Cardiac muscle cell (in vitro differentiated cells and primary cell): ENCODE measurements around the gene TOP2B. TPM values are rescaled to one million over a fixed set of nuclear protein-coding genes. Genes with fewer than 3 reads are reported as not detected.
A peak's percentile ranks its signal among the peaks of the same experiment; 100 is the strongest.

Source experiments
- DNase-seq, 2 donors: peaks; one replicate each; pipeline versions ENCODE4 v3.0.0 to v3.0.0-alpha.2; 2010 to 2017; ENCODE audit warnings: low read depth in 1 of 2, low spot score in 1 of 2
- H3K27ac ChIP-seq: fragments of 200-600 bp; sonication (generic); 2 replicates; pipeline ENCODE4 v1.5.1; 2016
- H3K27me3 ChIP-seq: fragments of 200-600 bp; sonication (generic); 2 replicates; pipeline ENCODE4 v1.6.0; 2016; ENCODE audit warnings: control low read depth
- H3K36me3 ChIP-seq: fragments of 200-600 bp; sonication (generic); 2 replicates; pipeline ENCODE4 v1.5.1; 2016; ENCODE audit warnings: control low read depth
- H3K4me1 ChIP-seq: fragments of 200-600 bp; sonication (generic); 2 replicates; pipeline ENCODE4 v1.8.1; 2017; ENCODE audit warnings: low read depth, mild to moderate bottlenecking, mixed run types
- H3K4me3 ChIP-seq: fragments of 200-600 bp; sonication (generic); 2 replicates; pipeline ENCODE4 v1.5.1; 2016; ENCODE audit warnings: mild to moderate bottlenecking
- H3K9me3 ChIP-seq: fragments of 200-600 bp; sonication (generic); 2 replicates; pipeline ENCODE4 v1.5.1; 2017; ENCODE audit warnings: low read depth, mild to moderate bottlenecking, control low read depth
- CTCF ChIP-seq: IDR thresholded peaks from 2 replicates; pipeline ENCODE4 v1.5.1; 2012; ENCODE audit warnings: low read depth, mild to moderate bottlenecking, low read length
- polyA plus RNA-seq: library from polyadenylated mRNA; unstranded; fragments of >200 nt; fragmentation: Nextera tagmentation; extraction: Ambion mirVana; gene quantifications from 2 replicates; pipeline ENCODE4 v1.2.1, GENCODE V29; 2016
- total RNA-seq: library from RNA; depleted of rRNA; stranded (reverse); fragments of >200 nt; gene quantifications from 2 replicates; pipeline ENCODE4 v1.2.3, GENCODE V29; 2016

TOP2B gene
- total and polyA plus RNA-seq, 2 experiments from 2014 or later = 108 to 119 TPM

- TF ChIP-seq CTCF = no peak
- Histone ChIP-seq H3K9me3 (no peaks in the 10 kb centered on the region), H3K27me3 (no peaks in the 10 kb centered on the region), H3K4me1 (peaks cover 17% of the 10 kb centered on the region), H3K27ac (peak overlapping the region; percentile 43), H3K4me3 (no peak overlapping the region), H3K36me3 (peaks cover 9% of the 10 kb centered on the region)
- no peak for DNase-seq
Observed at GRCh38 chr3:25567388-25567787, 97.3 kb downstream of the TOP2B start.

DNA sequence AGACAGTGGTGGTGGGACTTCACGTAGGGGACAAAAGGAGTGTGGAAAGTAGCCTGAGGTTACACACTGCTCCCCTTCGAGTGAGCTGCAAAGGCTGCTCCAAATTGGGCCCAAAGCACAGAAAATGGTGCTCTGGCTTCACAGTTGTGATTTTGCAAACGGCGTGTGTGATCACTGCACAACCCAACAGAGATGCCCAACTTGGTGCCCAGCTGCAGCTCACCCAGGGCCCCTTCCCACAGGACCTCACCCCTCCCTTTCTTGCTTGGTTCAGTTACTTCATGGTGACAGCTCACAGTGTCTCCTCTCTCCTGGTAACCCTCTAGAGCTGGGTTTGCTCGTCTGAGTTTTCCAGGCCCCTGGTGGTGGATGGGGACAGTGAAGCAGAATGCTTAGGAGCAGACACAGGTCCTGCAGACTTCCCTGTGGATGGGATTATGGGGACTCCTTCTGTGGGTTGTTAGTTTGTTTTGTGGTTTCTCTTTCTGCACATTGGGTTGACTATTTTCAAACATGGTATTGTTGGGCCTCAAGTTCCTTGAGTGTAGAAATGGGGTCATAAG lies 98.3 kb downstream of the TOP2B start:
- TF ChIP-seq CTCF = no peak

GRCh38 chr3:25565807-25566206 lies 98.9 kb downstream of the TOP2B start:
- Histone ChIP-seq H3K9me3 (no peaks in the 10 kb centered on the region), H3K27me3 (no peaks in the 10 kb centered on the region), H3K4me1 (peaks cover 28% of the 10 kb centered on the region), H3K4me3 (no peak overlapping the region), H3K27ac (no peak overlapping the region), H3K36me3 (peaks cover 3% of the 10 kb centered on the region)
- TF ChIP-seq CTCF = no peak
- DNase-seq = no peak

More for the DNA sequence above, 98.3 kb downstream of the TOP2B start:
- no peaks in the 10 kb centered on the region for H3K27me3 ChIP-seq
- H3K9me3 ChIP-seq = no peaks in the 10 kb centered on the region
- peaks cover 3% of the 10 kb centered on the region for H3K36me3 ChIP-seq
- H3K27ac ChIP-seq = peak overlapping the region; percentile 43
- peaks cover 25% of the 10 kb centered on the region for H3K4me1 ChIP-seq
- H3K4me3 ChIP-seq = no peak overlapping the region
- DNase-seq = no peak

DNA sequence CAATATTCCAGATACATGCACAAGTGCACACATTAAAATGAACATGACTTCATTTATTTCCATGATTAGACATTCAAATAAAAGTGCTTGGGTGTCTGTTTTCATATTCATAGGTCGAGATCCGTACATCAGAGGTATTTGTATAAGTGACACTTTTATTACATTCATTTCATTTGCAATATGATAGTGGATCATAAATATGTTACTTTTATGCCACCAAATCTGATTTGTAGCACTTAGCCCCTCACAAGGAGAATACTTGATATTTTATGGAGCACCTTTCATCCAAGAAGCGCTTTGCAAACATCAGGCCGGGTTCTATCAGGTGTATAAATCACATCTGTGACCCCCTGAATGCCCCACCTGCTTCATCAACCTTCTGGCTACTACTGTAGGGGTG lies 100.6 kb downstream of the TOP2B start:
- Histone ChIP-seq H3K36me3 (peaks cover 3% of the 10 kb centered on the region), H3K9me3 (no peaks in the 10 kb centered on the region), H3K27me3 (no peaks in the 10 kb centered on the region), H3K4me1 (peaks cover 23% of the 10 kb centered on the region), H3K4me3 (no peak overlapping the region), H3K27ac (no peak overlapping the region)
- DNase-seq = no peak
- no peak for TF ChIP-seq CTCF

DNA sequence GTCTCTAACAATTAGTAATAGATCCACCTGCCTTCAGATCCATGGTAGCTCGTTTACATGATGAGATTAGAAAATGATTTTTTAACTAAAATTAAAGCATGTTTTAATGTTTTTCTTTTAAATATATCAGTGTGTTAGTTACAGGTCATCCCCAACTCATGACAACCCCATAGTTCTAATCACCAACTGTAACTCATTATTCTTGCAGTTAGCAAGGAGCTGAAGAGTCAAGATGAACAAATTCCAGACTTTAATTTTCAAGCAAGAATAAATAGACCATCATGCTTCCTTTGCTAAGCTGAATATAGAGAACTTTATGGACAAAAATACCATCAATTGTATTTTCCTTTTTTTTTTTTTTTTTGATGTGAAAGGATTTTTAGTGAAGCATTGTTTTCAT lies 101.1 kb downstream of the TOP2B start:
- peak in 1 of 2 donors; percentile 50 for DNase-seq
- H3K36me3 ChIP-seq = peaks cover 3% of the 10 kb centered on the region
- H3K9me3 ChIP-seq = no peaks in the 10 kb centered on the region
- peaks cover 18% of the 10 kb centered on the region for H3K4me1 ChIP-seq
- no peak overlapping the region for H3K4me3 ChIP-seq
- TF ChIP-seq CTCF = no peak
- H3K27me3 ChIP-seq = no peaks in the 10 kb centered on the region
- H3K27ac ChIP-seq = no peak overlapping the region
